ENCODE measurements around the gene HDAC4.
A peak's percentile ranks its signal among the peaks of the same experiment; 100 is the strongest.

DNA sequence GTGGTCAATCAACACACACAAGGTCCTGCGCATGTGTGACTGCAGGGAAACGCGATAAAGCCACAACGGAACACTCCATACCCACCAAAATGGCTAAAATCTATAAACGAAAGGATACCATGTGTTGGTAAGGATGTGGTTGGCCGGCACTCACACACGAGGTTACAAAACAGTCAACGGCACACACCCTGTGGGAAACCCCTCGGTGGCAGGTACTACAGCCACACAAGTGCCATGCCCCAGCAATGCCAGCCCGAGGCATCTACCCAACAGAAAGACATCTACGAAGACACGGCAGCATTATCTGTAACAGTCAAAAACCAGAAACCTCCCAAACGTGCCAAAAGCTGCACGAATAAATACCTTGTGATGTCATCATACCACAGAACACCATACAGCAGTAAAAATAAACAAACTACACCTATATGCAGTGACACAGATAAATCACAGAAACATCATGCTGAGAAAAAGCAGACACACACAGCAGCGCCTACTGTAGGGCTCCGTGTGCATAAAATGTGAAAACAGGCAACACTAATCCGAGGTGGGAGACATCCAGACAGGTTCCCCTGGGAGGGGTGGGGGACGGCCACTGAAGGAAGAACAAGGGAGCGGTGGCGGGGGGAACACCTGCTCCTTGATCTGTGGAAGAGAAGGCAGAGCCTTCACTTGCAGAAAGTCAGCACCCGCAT is 36.7 kb downstream of the HDAC4 start:
- TF ChIP-seq, protein P1, sequence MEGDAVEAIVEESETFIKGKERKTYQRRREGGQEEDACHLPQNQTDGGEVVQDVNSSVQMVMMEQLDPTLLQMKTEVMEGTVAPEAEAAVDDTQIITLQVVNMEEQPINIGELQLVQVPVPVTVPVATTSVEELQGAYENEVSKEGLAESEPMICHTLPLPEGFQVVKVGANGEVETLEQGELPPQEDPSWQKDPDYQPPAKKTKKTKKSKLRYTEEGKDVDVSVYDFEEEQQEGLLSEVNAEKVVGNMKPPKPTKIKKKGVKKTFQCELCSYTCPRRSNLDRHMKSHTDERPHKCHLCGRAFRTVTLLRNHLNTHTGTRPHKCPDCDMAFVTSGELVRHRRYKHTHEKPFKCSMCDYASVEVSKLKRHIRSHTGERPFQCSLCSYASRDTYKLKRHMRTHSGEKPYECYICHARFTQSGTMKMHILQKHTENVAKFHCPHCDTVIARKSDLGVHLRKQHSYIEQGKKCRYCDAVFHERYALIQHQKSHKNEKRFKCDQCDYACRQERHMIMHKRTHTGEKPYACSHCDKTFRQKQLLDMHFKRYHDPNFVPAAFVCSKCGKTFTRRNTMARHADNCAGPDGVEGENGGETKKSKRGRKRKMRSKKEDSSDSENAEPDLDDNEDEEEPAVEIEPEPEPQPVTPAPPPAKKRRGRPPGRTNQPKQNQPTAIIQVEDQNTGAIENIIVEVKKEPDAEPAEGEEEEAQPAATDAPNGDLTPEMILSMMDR (conservative IDR thresholded peaks at IDR 0.05; ENCODE audit: low read length), result peak; percentile 21
- TF ChIP-seq EZH2phosphoT487 (IDR thresholded peaks at IDR 0.05; ENCODE audit: borderline replicate concordance), result no peak

Measured in Loucy (cell line).